IMR-90 (cell line): ENCODE measurements around the gene MSI2. TPM values are rescaled to one million over a fixed set of nuclear protein-coding genes. Genes with fewer than 3 reads are reported as not detected.

Experiments
- ATAC-seq: fragments of 200-7000 bp; cut with Tn5 transposase; 2 replicates; pipeline ENCODE4 v1.9.1; 2020; ENCODE audit warnings: low read depth, mild to moderate bottlenecking, moderate library complexity
- BruUV-seq: library from RNA; stranded (reverse); fragments of 400-500 nt; replicated peaks from 2 replicates; lab custom pipeline; 2021; lab: Mats Ljungman, UMichigan
- CTCF ChIA-PET: fragments of 300-600 bp; formaldehyde crosslinking; extraction: SDS; loops from one replicate; lab custom pipeline; 2021; ENCODE audit warnings: antibody characterized with exemption; lab: Yijun Ruan, JAX
- POLR2A ChIA-PET: fragments of 300-600 bp; sonication (Branson Sonifier 250); formaldehyde crosslinking; loops from one replicate; lab custom pipeline; 2022; ENCODE audit warnings: antibody characterized with exemption; ENCODE audit not compliant: unreplicated experiment; lab: Charles Lee
- DNase-seq: peaks from one replicate; pipeline ENCODE4 v3.0.0; 2013
- H2AFZ ChIP-seq: replicated peaks from 2 replicates; pipeline ENCODE3; 2013; ENCODE audit warnings: low read length, mild to moderate bottlenecking; ENCODE audit not compliant: poor library complexity
- H2AK5ac ChIP-seq: 2 replicates; pipeline ENCODE4 v1.6.1; 2013; ENCODE audit warnings: low read depth, low read length, inconsistent platforms
- H2AK9ac ChIP-seq: replicated peaks from 2 replicates; pipeline ENCODE3; 2013; ENCODE audit warnings: mild to moderate bottlenecking, low read depth, low read length, moderate library complexity; ENCODE audit not compliant: poor library complexity
- H2BK120ac ChIP-seq: 2 replicates; pipeline ENCODE4 v1.6.1; 2013; ENCODE audit warnings: low read depth, low read length, inconsistent platforms
- H2BK15ac ChIP-seq: 3 replicates; pipeline ENCODE4 v1.6.1; 2013; ENCODE audit warnings: low read depth, low read length, inconsistent platforms
- H2BK20ac ChIP-seq: 2 replicates; pipeline ENCODE4 v1.6.1; 2013; ENCODE audit warnings: low read depth, mild to moderate bottlenecking, inconsistent platforms, low read length, moderate library complexity
- H2BK5ac ChIP-seq: 2 replicates; pipeline ENCODE4 v1.6.1; 2013; ENCODE audit warnings: mild to moderate bottlenecking, low read depth, low read length, inconsistent platforms; ENCODE audit not compliant: poor library complexity, severe bottlenecking
- H3K14ac ChIP-seq: replicated peaks from 2 replicates; pipeline ENCODE4 v1.6.1; 2013; ENCODE audit warnings: low read depth, low read length, inconsistent platforms
- H3K18ac ChIP-seq: 2 replicates; pipeline ENCODE4 v1.6.1; 2013; ENCODE audit warnings: low read depth, low read length, control low read depth
- H3K23ac ChIP-seq: 2 replicates; pipeline ENCODE4 v1.6.1; 2013; ENCODE audit warnings: low read depth, low read length, inconsistent platforms
- H3K27ac ChIP-seq: 2 replicates; pipeline ENCODE4 v1.5.1; 2013; ENCODE audit warnings: mild to moderate bottlenecking, control low read depth, low read length; ENCODE audit not compliant: insufficient read depth
- H3K27me3 ChIP-seq: 2 replicates; pipeline ENCODE4 v1.6.1; 2013; ENCODE audit warnings: low read length; ENCODE audit not compliant: control insufficient read depth, insufficient read depth
- H3K36me3 ChIP-seq: 2 replicates; pipeline ENCODE4 v1.6.1; 2013; ENCODE audit warnings: low read length, mixed read lengths; ENCODE audit not compliant: control insufficient read depth, insufficient read depth
- H3K4ac ChIP-seq: 2 replicates; pipeline ENCODE4 v1.6.1; 2013; ENCODE audit warnings: low read depth, low read length, inconsistent platforms
- H3K4me1 ChIP-seq: 2 replicates; pipeline ENCODE4 v1.6.1; 2013; ENCODE audit warnings: low read length, mixed read lengths; ENCODE audit not compliant: control insufficient read depth, insufficient read depth
- H3K4me2 ChIP-seq: 2 replicates; pipeline ENCODE4 v1.6.1; 2013; ENCODE audit warnings: low read depth, mild to moderate bottlenecking, control low read depth, low read length, moderate library complexity
- H3K4me3 ChIP-seq: 2 replicates; pipeline ENCODE4 v1.5.1; 2013; ENCODE audit warnings: low read depth, mild to moderate bottlenecking, control low read depth, low read length, moderate library complexity; ENCODE audit not compliant: insufficient read depth
- H3K56ac ChIP-seq: 2 replicates; pipeline ENCODE4 v1.6.1; 2013; ENCODE audit warnings: low read length, inconsistent platforms; ENCODE audit not compliant: insufficient read depth; ENCODE audit errors: extremely low read depth
- H3K79me1 ChIP-seq, 2 experiments: 2 replicates each; pipeline ENCODE4 v1.6.1; 2013; ENCODE audit warnings: low read length in 2 of 2, inconsistent platforms in 1 of 2, low read depth in 1 of 2
- H3K9ac ChIP-seq: 2 replicates; pipeline ENCODE4 v1.6.1; 2013; ENCODE audit warnings: low read depth, low read length, control low read depth
- H3K9me1 ChIP-seq: 2 replicates; pipeline ENCODE4 v1.6.1; 2013; ENCODE audit warnings: low read length, inconsistent platforms; ENCODE audit not compliant: insufficient read depth
- H3K9me3 ChIP-seq: 2 replicates; pipeline ENCODE4 v1.6.1; 2013; ENCODE audit warnings: low read length; ENCODE audit not compliant: control insufficient read depth, insufficient read depth
- H4K20me1 ChIP-seq: 2 replicates; pipeline ENCODE4 v1.6.1; 2013; ENCODE audit warnings: low read length, inconsistent platforms; ENCODE audit not compliant: insufficient read depth
- H4K5ac ChIP-seq: 2 replicates; pipeline ENCODE4 v1.6.1; 2013; ENCODE audit warnings: mild to moderate bottlenecking, low read depth, low read length, control low read depth
- H4K8ac ChIP-seq, 2 experiments: 2 replicates each; pipeline ENCODE4 v1.6.1; 2013; ENCODE audit warnings: low read depth in 2 of 2, low read length in 2 of 2, control low read depth in 1 of 2, inconsistent platforms in 1 of 2
- H4K91ac ChIP-seq: 2 replicates; pipeline ENCODE4 v1.6.1; 2013; ENCODE audit warnings: low read depth, low read length, inconsistent platforms; ENCODE audit not compliant: insufficient read depth
- BHLHE40 ChIP-seq: fragments of 150-350 bp; IDR thresholded peaks from 2 replicates; pipeline ENCODE4 v1.6.1; 2016; ENCODE audit warnings: mild to moderate bottlenecking, low read depth, low read length
- CEBPB ChIP-seq: IDR thresholded peaks from 2 replicates; pipeline ENCODE4 v1.6.1; 2012; ENCODE audit warnings: low read depth, low read length, improper control_type of control experiment
- CHD1 ChIP-seq: IDR thresholded peaks from 2 replicates; pipeline ENCODE4 v1.6.1; 2012; ENCODE audit warnings: low read depth, low read length, improper control_type of control experiment
- CTCF ChIP-seq: conservative IDR thresholded peaks from 2 replicates; pipeline ENCODE4 v1.5.1; 2012; ENCODE audit warnings: mild to moderate bottlenecking, low read depth, low read length, improper control_type of control experiment
- ELK1 ChIP-seq: fragments of 150-350 bp; IDR thresholded peaks from 2 replicates; pipeline ENCODE4 v1.6.1; 2016; ENCODE audit warnings: low read depth, mild to moderate bottlenecking, low read length, moderate library complexity, borderline replicate concordance
- FOS ChIP-seq: fragments of 150-350 bp; IDR thresholded peaks from 2 replicates; pipeline ENCODE4 v1.6.1; 2016; ENCODE audit warnings: low read depth, low read length
- MAFK ChIP-seq: IDR thresholded peaks from 2 replicates; pipeline ENCODE4 v1.6.1; 2012; ENCODE audit warnings: low read depth, low read length, improper control_type of control experiment
- MAZ ChIP-seq: IDR thresholded peaks from 2 replicates; pipeline ENCODE4 v1.6.1; 2012; ENCODE audit warnings: low read depth, mild to moderate bottlenecking, low read length, improper control_type of control experiment, moderate library complexity, borderline replicate concordance
- MXI1 ChIP-seq: IDR thresholded peaks from 2 replicates; pipeline ENCODE4 v1.6.1; 2012; ENCODE audit warnings: low read depth, mild to moderate bottlenecking, low read length, moderate library complexity, borderline replicate concordance
- NFE2L2 ChIP-seq: fragments of 150-350 bp; IDR thresholded peaks from 2 replicates; pipeline ENCODE4 v1.6.1; 2016; ENCODE audit warnings: low read depth, mild to moderate bottlenecking, low read length
- POLR2A ChIP-seq: IDR thresholded peaks from 2 replicates; pipeline ENCODE4 v1.6.1; 2012; ENCODE audit warnings: mild to moderate bottlenecking, low read depth, low read length
- RAD21 ChIP-seq: IDR thresholded peaks from 2 replicates; pipeline ENCODE4 v1.6.1; 2012; ENCODE audit warnings: low read length, improper control_type of control experiment
- RCOR1 ChIP-seq: IDR thresholded peaks from 2 replicates; pipeline ENCODE4 v1.6.1; 2012; ENCODE audit warnings: mild to moderate bottlenecking, low read length, improper control_type of control experiment; ENCODE audit not compliant: insufficient replicate concordance
- RFX5 ChIP-seq: IDR thresholded peaks from 2 replicates; pipeline ENCODE4 v1.8.0; 2012; ENCODE audit warnings: low read depth, mild to moderate bottlenecking, low read length, moderate library complexity
- SMC3 ChIP-seq: fragments of 150-350 bp; IDR thresholded peaks from 2 replicates; pipeline ENCODE4 v1.6.1; 2016; ENCODE audit warnings: low read depth, mild to moderate bottlenecking, antibody characterized with exemption, low read length, moderate library complexity
- USF2 ChIP-seq: fragments of 150-350 bp; IDR thresholded peaks from 2 replicates; pipeline ENCODE4 v1.6.1; 2017; ENCODE audit warnings: mild to moderate bottlenecking, antibody characterized with exemption, low read length, low read depth
- WGBS, 2 experiments: methylation state at CpG; one replicate each; pipeline versions ENCODE4 v1.1.5 to v1.1.7; 2013; ENCODE audit warnings: missing lambda C conversion rate in 2 of 2; ENCODE audit not compliant: insufficient read length in 1 of 2; ENCODE audit errors: extremely low coverage in 2 of 2; 5-methylcytosine and 5-hydroxymethylcytosine counted together
- dilution Hi-C: fragments of 300-500 bp; cut with HindIII; formaldehyde crosslinking; loops from one replicate; pipeline ENCODE4 v1.14.3; 2018; ENCODE audit warnings: low sequenced_read_pairs; ENCODE audit not compliant: unreplicated experiment
- in situ Hi-C: fragments of 300-500 bp; cut with MboI; formaldehyde crosslinking; loops from 3 replicates; pipeline ENCODE4 v1.14.3; 2019; ENCODE audit warnings: low sequenced_read_pairs, inconsistent platforms, mixed read lengths
- intact Hi-C: fragments of 100-400 bp; cut with micrococcal nuclease; formaldehyde crosslinking; loops from 2 replicates; pipeline ENCODE4 v1.10.0; 2022
- polyA plus RNA-seq, 3 experiments: library from polyadenylated mRNA; depleted of rRNA; stranded (reverse); fragments of >200 nt; gene quantifications; 2 replicates each; pipeline ENCODE4 v1.2.3, GENCODE V29; 2012; ENCODE audit warnings: low replicate concordance in 1 of 3
- total RNA-seq: library from RNA; depleted of rRNA; stranded (reverse); fragments of >200 nt; gene quantifications from 2 replicates; pipeline ENCODE4 v1.2.3, GENCODE V29; 2012

MSI2 gene
- total and polyA plus RNA-seq, 2 of the 4 experiments (the other 2 are of a cell fraction), result 13.0 to 16.0 TPM

GRCh38 chr17:57730026-57730701 lies 473.8 kb downstream of the MSI2 start:
- Histone ChIP-seq H3K9ac (no peak overlapping the region), H2AK9ac (no peak overlapping the region), H3K27me3 (peaks cover 31% of the 10 kb centered on the region), H4K20me1 (no peaks in the 10 kb centered on the region), H3K4me3 (no peak overlapping the region), H2AK5ac (no peak overlapping the region), H3K9me3 (no peaks in the 10 kb centered on the region), H2BK5ac (no peak overlapping the region), H3K4me1 (no peaks in the 10 kb centered on the region), H3K9me1 (no peaks in the 10 kb centered on the region), H3K27ac (no peak overlapping the region), H4K91ac (no peak overlapping the region), H2AFZ (no peak overlapping the region), H3K23ac (no peak overlapping the region), H3K14ac (no peak overlapping the region), H2BK20ac (no peak overlapping the region), H3K56ac (no peak overlapping the region), H3K4ac (no peak overlapping the region), H4K8ac (no peak overlapping the region), H3K79me1 (no peaks in the 10 kb centered on the region), H2BK120ac (no peak overlapping the region), H3K4me2 (no peak overlapping the region), H2BK15ac (no peak overlapping the region), H3K36me3 (no peaks in the 10 kb centered on the region), H4K5ac (no peak overlapping the region), H3K18ac (no peak overlapping the region)
- no TSS peak for BruUV-seq
- ChIA-PET CTCF (no interaction called here), POLR2A (no interaction called here)
- dilution Hi-C loops (no loop called here), intact Hi-C loops (no loop called here), in situ Hi-C loops (no loop called here)
- WGBS, 2 experiments, result 47% methylated on average over 2 of the region's 3 CpGs; no CpG with 5 or more reads in 1 of the 2 experiments
- ATAC-seq (no peak), DNase-seq (no peak)
- no peak for TF ChIP-seq POLR2A
- TF ChIP-seq NFE2L2, result no peak
- TF ChIP-seq RCOR1, result no peak
- TF ChIP-seq RAD21, result no peak
- TF ChIP-seq MXI1, result no peak
- TF ChIP-seq MAZ, result no peak
- no peak for TF ChIP-seq ELK1
- no peak for TF ChIP-seq BHLHE40
- TF ChIP-seq CHD1, result no peak
- TF ChIP-seq FOS, result no peak
- no peak for TF ChIP-seq CEBPB
- no peak for TF ChIP-seq CTCF
- TF ChIP-seq USF2, result no peak
- TF ChIP-seq RFX5, result no peak
- no peak for TF ChIP-seq SMC3
- TF ChIP-seq MAFK, result no peak
